HG03097 (cell line): ENCODE results near the gene TSHZ1.

ENCODE experiments used
- ATAC-seq: cut with Tn5 transposase; IDR thresholded peaks from one replicate; pipeline ENCODE4 v1.9.1; 2021; ENCODE audit not compliant: unreplicated experiment, low FRiP score

Gene TSHZ1

GRCh38 chr18:75244351-75245313, 34.0 kb downstream of the TSHZ1 start:
- ATAC-seq, result no peak

- ATAC-seq, result no peak
Observed at GRCh38 chr18:75246721-75247610, 36.4 kb downstream of the TSHZ1 start.

GRCh38 chr18:75247611-75248421, 37.2 kb downstream of the TSHZ1 start:
- ATAC-seq, result no peak

- ATAC-seq, result no peak
Observed at GRCh38 chr18:75248426-75249174, 38.0 kb downstream of the TSHZ1 start.

- ATAC-seq, result no peak
Observed at GRCh38 chr18:75249175-75249518, 38.5 kb downstream of the TSHZ1 start.

GRCh38 chr18:75249672-75250470, 39.3 kb downstream of the TSHZ1 start:
- ATAC-seq, result no peak

GRCh38 chr18:75250471-75250821, 39.8 kb downstream of the TSHZ1 start:
- no peak for ATAC-seq

GRCh38 chr18:75251466-75251865, 40.9 kb downstream of the TSHZ1 start:
- no peak for ATAC-seq

GRCh38 chr18:75252136-75252535, 41.5 kb downstream of the TSHZ1 start:
- ATAC-seq, result no peak

GRCh38 chr18:75253043-75253442, 42.4 kb downstream of the TSHZ1 start:
- no peak for ATAC-seq

- ATAC-seq, result no peak
Observed at GRCh38 chr18:75253784-75254183, 43.2 kb downstream of the TSHZ1 start.

- ATAC-seq, result no peak
Observed at GRCh38 chr18:75255094-75255493, 44.5 kb downstream of the TSHZ1 start.

GRCh38 chr18:75256376-75256775, 45.8 kb downstream of the TSHZ1 start:
- ATAC-seq, result no peak

GRCh38 chr18:75257605-75258004, 47.0 kb downstream of the TSHZ1 start:
- no peak for ATAC-seq

- peak; percentile 62 for ATAC-seq
Observed at GRCh38 chr18:75261430-75262223, 51.0 kb downstream of the TSHZ1 start.

GRCh38 chr18:75262511-75262910, 51.9 kb downstream of the TSHZ1 start:
- no peak for ATAC-seq

- ATAC-seq, result no peak
Observed at GRCh38 chr18:75264195-75264594, 53.6 kb downstream of the TSHZ1 start.

GRCh38 chr18:75264926-75265597, 54.5 kb downstream of the TSHZ1 start:
- ATAC-seq, result no peak
